ENCODE measurements around the gene PALM.

The PALM gene

DNA sequence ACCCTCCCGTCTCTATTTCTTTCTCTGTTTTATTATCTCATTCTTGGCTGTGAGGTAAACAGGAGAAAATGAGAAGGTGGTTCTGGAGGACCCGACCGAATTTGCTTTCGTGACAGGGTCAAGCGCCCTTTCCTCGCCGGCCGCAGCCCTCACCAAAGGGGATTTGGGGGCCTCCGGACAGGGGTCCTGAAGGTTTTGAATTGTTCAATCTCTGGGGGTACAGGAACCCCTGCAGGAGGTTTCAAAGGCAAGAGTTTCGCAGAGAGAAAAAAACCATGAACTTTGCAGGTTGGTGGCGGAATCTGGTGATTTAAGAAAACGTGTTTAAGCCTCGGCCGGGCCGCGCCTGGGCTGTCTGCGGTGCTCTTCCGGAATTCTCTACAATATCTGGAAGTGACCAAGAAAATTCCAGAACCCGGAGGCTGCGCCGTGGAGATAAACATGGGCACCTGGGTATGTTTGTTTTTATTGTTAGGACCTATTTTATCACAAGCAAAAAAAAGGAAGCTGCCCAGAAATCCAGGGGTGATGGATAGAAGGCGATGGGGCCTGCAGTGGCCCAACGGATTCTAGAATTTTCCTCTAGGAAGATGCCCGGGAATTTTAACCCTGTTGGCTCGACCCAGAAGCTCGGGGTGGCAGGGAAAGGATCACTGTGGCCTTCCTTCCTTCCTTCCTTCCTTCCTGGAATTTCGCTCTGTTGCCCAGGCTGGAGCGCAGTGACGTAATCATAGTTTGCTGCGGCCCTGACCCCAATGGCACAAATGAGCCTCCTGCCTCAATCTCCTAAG lies 74.3 kb downstream of the PALM start:
- no peak for FAIRE-seq

DNA sequence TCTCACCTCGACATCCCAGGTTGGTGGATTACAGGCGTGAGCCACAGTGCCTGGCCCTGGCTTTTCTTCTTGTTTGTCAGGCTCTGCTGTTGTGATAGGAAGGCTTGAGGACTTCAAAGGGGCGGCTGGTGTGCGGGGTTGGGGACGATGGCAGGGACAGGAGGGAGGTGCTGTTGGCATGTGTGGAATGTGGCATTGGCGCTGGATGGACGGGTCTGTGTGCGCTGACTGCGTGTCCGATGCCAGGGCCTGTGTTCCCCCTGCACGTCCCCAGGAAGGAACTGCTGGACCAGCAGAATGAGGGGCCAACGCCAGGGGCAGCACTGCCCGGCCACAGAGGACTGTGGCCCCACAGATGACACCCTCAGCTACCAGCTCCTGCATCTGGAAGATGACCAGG lies 75.8 kb downstream of the PALM start:
- FAIRE-seq = no peak

DNA sequence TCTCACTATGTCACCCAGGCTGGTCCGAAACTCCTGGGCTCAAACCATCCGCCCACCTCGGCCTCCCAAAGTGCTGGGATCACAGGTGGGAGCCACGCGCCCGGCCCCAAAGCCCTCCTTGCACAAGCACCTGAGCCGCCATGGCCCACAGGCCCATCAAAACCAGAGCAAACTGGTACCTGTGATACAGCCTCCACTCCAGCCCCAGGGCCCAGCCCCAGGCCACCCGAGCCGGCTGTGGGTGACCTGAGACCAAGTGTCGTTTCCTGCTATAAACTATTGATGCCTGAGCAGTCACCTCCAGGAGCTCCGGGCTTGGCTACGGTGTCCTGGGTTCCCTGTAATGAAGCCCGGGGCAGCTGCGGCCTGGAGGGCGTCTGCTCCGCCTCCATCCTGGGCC lies 78.8 kb downstream of the PALM start:
- no peak for FAIRE-seq

DNA sequence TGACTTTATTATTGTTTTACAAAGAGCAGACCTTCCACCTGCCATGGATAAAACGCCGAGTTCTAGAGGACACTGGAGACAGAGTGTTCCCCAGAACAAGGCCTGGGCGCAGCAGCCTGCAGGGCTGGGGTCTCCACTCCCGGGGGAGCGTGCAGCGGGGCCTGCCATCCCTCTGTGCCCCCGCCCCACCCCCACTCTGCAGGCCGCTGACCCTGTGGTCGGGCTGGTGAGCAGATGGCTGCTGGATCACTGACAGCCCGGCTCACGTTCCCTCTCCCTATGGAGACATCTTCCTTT lies 79.9 kb downstream of the PALM start:
- FAIRE-seq = no peak

DNA sequence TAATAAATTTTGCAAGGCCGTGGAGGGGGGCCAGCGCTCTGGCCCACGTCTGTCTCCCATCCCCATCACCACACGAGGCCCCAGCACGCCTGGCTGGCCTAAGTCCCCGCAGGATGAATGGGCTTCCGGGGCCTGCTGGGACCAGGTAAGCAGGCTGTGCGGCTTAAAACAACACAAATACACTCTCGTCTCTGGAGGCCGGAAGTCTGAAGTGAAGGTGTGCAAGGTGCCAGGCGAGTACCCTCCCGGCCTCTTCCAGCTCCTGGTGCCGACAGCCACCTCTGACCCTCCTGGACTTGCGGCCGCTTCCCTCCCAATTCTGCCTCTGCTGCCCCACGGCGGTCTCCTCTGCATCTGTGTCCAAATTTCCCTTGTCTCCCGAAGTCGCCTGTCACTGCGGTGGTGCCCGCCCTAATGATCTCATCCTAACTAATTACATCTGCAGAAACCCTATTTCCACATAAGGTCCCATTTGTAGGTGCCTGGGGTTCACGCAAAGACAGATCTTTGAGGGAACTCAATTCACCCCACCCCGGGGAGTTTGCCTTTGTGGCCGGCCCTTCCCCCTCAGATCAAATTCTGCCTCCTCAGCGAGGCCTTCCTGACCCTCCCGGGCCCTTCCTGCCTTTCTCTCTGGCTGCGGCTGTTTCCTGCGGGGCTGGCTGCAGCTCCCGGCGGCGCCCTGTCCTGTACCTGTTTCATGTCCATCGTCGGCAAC lies 80.4 kb downstream of the PALM start:
- no peak for FAIRE-seq

DNA sequence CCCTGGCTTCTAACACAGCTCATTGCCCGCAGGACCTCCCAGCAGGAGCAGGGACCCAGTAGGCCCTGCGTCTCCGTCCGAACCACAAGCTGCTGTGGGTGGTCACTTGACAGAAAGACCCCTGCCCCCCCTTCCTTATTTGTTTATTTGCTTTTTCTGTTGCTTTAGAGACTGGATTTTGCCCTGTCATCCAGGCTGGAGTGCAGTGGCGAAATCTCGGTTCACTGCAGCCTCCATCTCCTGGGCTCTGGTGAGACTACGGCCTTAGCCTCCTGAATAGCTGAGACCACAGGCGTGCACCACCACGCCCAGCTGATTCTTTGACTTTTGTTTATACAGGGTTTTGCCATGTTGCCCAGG lies 80.9 kb downstream of the PALM start:
- FAIRE-seq = no peak

DNA sequence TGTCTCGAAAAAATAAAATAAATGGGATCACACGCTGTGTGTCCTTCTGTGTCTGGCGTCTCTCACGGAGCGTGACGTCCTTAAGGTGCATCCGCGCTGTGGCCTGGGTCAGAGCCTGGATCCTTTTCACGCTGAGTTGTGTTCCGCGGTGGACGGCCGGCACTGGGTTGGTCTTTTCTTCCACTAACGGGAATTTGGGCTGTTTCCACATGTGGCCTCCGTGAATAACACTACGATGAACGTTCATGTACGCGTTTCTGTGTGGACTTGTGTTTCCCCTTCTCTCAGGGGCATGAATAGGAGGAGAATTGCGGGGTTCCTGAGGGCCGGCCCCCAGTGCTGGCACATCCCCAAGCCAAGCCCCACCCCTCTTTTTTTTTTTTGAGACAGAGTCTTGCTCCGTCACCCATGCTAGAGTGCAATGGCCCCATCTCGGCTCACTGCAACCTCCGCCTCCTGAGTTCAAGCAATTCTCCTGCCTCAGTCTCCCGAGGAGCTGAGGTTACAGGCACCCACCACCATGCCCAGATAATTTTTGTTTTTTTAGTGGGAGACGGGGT lies 82.4 kb downstream of the PALM start:
- no peak for FAIRE-seq

DNA sequence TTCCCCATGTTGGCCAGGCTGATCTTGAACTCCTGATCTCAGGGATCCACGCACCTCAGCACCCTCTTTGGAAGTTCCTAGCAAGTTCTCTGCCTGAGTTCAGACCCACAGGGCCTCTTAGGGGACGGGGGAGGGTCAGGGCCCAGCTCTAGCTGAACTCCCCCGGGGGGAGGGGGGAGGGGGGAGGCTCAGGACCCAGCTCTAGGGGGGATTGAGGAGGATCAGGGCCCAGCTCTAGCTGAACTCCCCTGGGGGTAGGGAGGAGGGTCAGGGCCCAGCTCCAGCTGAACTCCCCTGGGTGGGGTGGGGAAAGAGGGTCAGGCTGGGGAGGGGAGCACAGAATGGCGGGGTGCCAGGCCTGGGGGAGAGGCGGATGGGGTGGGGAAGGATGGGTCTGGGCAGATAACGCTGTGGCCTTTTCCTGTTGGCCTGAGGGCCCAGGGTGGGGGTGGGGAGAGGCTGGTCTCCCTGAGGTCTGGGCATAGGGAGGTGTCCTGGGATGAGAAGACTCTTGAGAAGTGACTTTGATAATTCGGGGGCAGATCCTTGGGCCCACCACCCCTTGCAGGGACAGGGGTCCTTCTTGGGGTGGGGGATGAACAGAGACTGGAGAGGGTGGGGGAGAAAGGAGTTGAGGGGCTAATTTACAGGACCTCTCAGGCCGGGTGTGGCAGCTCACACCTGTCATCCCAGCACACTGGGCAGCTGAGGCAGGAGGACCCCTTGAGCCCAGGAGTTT lies 83.0 kb downstream of the PALM start:
- no peak for FAIRE-seq

DNA sequence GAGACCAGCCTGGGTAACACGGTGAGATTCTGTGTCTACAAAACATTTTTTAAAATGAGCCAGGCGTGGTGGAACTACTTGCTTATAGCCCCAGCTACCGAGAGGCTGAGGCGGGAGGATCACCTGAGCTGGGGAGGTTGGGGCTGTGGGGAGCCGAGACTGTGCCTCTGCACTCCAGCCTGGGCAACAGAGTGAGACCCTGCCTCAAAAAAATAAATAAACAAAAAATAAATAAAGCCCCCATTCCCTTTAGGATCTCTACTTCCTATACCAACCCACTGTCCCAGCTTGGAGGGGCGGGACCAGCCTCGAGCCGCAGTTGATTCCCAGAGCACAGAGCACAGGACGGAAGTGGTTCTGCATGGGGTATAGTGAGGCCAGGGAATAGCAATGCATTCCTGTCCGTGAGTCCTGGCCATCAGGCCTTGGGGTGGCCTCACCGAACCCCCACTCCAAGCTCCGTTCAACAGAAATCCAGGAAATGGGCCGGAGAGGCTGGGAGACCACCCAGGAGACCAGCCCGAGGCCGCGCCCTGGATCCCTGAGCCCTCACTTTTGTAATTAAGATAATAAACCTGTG lies 83.7 kb downstream of the PALM start:
- no peak for FAIRE-seq

DNA sequence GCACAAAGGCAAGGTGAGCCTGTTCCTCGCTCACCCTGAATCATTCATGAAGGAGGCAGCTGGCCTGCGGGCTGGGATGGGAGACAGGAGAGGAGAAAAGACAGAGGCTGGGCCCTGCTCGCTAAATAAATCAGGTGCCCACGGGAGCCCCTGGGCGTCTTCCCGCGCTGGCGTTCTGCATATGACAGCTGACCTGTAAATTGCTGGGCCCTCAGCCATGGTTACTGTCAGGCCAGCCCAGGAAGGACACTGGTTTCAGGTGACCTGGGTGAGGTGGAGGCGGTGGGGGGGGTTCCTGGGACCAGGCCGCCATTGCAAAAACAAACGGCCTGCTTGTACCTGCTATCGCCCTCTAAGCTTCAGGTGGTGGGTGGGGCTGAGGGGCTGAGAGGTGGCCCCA lies 85.1 kb downstream of the PALM start:
- FAIRE-seq = no peak

DNA sequence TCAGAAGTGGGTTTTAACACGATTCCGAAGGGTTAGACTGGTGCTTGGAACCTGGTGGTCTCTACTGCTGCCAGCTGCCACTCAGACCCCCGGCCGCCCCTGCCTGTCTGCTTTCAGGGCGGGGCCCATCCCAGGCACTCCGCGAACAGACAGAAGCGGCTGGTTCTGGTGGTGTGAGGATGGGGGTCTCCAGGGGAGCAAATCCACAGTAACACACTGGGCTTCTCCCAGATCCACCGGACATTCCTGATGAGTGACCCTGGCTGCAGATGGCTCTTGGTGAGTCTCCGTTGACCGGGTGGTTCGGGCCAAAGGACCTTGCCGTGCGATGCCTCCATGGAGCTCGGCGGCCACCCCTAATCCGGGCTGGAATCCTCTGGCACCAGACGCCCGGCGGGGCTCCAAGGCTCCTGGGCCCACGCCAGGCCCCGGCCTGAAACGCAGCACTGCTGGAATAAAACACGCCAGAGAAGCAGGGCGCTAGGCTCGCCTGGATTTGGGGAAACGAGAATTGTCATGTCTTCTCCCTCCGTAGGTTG lies 86.4 kb downstream of the PALM start:
- no peak for FAIRE-seq

DNA sequence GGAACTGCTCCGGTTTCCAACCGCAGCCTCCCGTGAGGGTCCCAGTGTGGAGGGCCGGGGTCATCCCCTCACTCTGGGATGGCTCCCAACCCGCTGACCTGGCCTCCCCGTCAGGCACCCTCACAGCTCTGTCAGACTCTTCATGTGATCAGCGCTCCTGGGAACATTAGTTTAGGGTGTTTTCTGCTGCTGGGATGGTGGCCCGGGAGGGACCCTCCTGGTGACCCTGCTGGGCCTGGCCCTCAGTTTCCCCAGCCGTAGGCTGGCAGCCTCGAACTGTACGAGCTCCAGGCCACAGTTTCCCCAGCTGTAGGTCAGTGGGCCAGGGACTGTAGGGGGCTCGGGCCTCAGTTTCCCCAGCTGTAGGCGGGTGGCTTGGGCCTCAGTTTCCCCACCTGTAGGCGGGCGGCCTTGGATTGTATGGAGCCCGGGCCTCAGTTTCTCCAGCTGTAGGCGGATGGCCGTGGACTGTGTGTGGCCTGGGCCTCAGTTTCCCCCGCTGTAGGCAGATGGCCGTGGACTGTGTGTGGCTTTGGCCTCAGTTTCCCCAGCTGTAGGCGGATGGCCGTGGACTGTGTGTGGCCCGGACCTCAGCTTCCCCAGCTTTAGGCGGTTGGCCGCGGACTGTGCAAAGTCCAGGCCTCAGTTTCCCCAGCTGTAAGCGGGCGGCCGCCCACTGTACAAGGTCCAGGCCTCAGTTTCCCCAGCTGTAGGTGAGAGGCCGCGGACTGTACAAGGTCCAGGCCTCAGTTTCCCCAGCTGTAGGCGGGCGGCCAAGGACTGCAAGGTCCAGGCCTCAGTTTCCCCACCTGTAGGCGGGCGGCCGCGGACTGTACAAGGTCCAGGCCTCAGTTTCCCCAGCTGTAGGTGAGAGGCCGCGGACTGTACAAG lies 87.2 kb downstream of the PALM start:
- FAIRE-seq = no peak

DNA sequence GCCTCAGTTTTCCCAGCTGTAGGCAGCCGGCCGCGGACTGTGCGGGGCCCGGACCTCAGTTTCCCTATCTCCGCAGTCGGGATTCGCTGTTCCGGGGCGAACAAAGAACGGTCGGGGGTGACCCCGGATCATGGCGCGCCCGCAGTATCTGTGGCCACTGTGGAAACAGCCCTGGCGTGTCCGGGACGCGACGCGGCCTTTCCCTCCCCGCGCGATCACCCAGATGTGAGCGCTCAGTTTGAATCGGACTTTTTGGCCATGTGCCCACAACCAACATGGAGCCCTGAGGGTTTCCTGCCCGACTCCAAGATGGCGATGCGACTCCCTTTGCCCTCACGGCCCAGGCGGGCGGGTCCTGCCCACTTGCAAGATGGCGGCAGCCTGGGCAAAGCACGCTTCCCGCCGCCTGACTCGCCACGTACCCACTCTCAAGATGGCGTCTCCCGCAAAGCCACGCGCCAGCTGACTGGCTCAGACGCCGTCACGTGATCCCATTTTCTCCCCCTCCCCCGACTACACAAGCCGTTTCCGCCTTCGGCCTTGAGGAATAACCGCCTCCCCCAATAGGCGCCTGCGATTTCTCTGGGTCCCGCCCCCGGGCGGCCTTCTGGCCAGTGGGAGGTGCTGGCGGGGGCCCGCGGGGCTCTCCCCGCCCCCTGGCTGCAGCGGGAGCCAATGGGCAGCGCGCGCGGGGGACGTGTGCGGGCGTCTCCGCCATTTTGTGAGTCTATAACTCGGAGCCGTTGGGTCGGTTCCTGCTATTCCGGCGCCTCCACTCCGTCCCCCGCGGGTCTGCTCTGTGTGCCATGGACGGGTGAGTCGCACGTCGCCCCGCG lies 88.2 kb downstream of the PALM start, which contains the start of gene PTBP1:
Gene PTBP1, plus strand, starts transcription at position 761 of the 836 bp plus-strand sequence. Its CDS starts 46 bp downstream, at position 807.
- FAIRE-seq = peak; percentile 99

Measured in endometrium (tissue), 2 donors.